Mononuclear cell (primary cell): Measurements from ENCODE around the gene SDHC. TPM values are rescaled to one million over a fixed set of nuclear protein-coding genes. Genes with fewer than 3 reads are reported as not detected.
"Not testable (repeated sequence)": the region's sequence is repeated elsewhere in the genome, so short reads cannot be mapped to it uniquely, and the experiment has no call there.

ENCODE experiments used
- H3K27me3 ChIP-seq: 2 replicates; pipeline ENCODE4 v1.6.0; 2011; ENCODE audit warnings: low read length, control low read depth; ENCODE audit not compliant: insufficient read depth
- H3K4me1 ChIP-seq: 2 replicates; pipeline ENCODE4 v1.5.1; 2011; ENCODE audit warnings: mild to moderate bottlenecking, low read length, control low read depth; ENCODE audit not compliant: insufficient read depth
- H3K4me3 ChIP-seq: 2 replicates; pipeline ENCODE4 v1.5.1; 2011; ENCODE audit warnings: mild to moderate bottlenecking, low read length, moderate library complexity
- H3K9me3 ChIP-seq: 2 replicates; pipeline ENCODE4 v1.5.1; 2011; ENCODE audit warnings: low read depth, mild to moderate bottlenecking, control low read depth, low read length
- total RNA-seq: library from RNA; depleted of rRNA; stranded (reverse); fragments of >200 nt; gene quantifications from one replicate; pipeline ENCODE4 v1.2.3, GENCODE V29; 2012

SDHC gene
- total RNA-seq, 1 donor = 22.7 TPM

- H3K4me3 ChIP-seq, H3K9me3 ChIP-seq, H3K4me1 ChIP-seq, H3K27me3 ChIP-seq: not testable (repeated sequence)
Observed at GRCh38 chr1:161409848-161410635, 95.9 kb downstream of the SDHC start.

- not testable (repeated sequence) for H3K9me3 ChIP-seq, H3K4me1 ChIP-seq, H3K27me3 ChIP-seq, H3K4me3 ChIP-seq
Observed at GRCh38 chr1:161410636-161410970, 96.4 kb downstream of the SDHC start.

Other genes with a start within 250 kb of the SDHC start
- gene ARHGAP30, start 244.5 kb upstream of the SDHC start, total RNA-seq = 60.3 TPM
- 1.4 TPM for gene NECTIN4, start 224.8 kb upstream of the SDHC start, total RNA-seq
- not detected for gene KLHDC9, start 216.0 kb upstream of the SDHC start, total RNA-seq
- 20.0 TPM for gene PFDN2, start 196.3 kb upstream of the SDHC start, total RNA-seq
- gene NIT1, start 196.3 kb upstream of the SDHC start, total RNA-seq = 9.0 TPM
- gene DEDD, start 181.7 kb upstream of the SDHC start, total RNA-seq = 27.2 TPM
- 118 TPM for gene UFC1, start 160.4 kb upstream of the SDHC start, total RNA-seq
- gene USP21, start 154.9 kb upstream of the SDHC start, total RNA-seq = 11.1 TPM
- gene PPOX, start 148.0 kb upstream of the SDHC start, total RNA-seq = 5.1 TPM
- 18.7 TPM for gene B4GALT3, start 136.9 kb upstream of the SDHC start, total RNA-seq
- gene ADAMTS4, start 115.3 kb upstream of the SDHC start, total RNA-seq = 0.21 TPM
- 38.0 TPM for gene NDUFS2, start 112.0 kb upstream of the SDHC start, total RNA-seq
- gene FCER1G, start 99.1 kb upstream of the SDHC start, total RNA-seq = 190 TPM
- not detected for gene APOA2, start 90.8 kb upstream of the SDHC start, total RNA-seq
- gene TOMM40L, start 88.3 kb upstream of the SDHC start, total RNA-seq = 10.0 TPM
- 0.31 TPM for gene NR1I3, start 76.2 kb upstream of the SDHC start, total RNA-seq
- not detected for gene PCP4L1, start 55.6 kb upstream of the SDHC start, total RNA-seq
- gene MPZ, start 4.4 kb upstream of the SDHC start, total RNA-seq = 1.0 TPM
- gene CFAP126, start 53.5 kb downstream of the SDHC start, total RNA-seq = not detected
- 182 TPM for gene FCGR2A, start 191.1 kb downstream of the SDHC start, total RNA-seq
- gene HSPA6, start 210.2 kb downstream of the SDHC start, total RNA-seq = 2.8 TPM
- gene FCGR3A, start 235.4 kb downstream of the SDHC start, total RNA-seq = 27.8 TPM